KMS-11 (cell line): ENCODE measurements around the gene SORCS2.

Experiments used
- H2AFZ ChIP-seq: fragments of 200-600 bp; sonication (generic); 2 replicates; pipeline ENCODE4 v1.6.1; 2016; ENCODE audit warnings: antibody characterized with exemption, mixed run types, low read depth
- H3K27ac ChIP-seq: fragments of 200-600 bp; sonication (generic); 2 replicates; pipeline ENCODE4 v1.6.1; 2016; ENCODE audit warnings: mild to moderate bottlenecking, mixed run types
- H3K27me3 ChIP-seq: fragments of 200-600 bp; sonication (generic); 2 replicates; pipeline ENCODE4 v1.6.1; 2017; ENCODE audit warnings: mild to moderate bottlenecking, low read depth, mixed run types, moderate library complexity; ENCODE audit not compliant: insufficient read depth
- H3K36me3 ChIP-seq: fragments of 200-600 bp; sonication (generic); 2 replicates; pipeline ENCODE4 v1.6.1; 2017; ENCODE audit warnings: mild to moderate bottlenecking, mixed run types; ENCODE audit not compliant: insufficient read depth
- H3K4me1 ChIP-seq: fragments of 200-600 bp; sonication (generic); 2 replicates; pipeline ENCODE4 v1.6.1; 2016; ENCODE audit warnings: mild to moderate bottlenecking, low read depth, mixed run types; ENCODE audit not compliant: poor library complexity, severe bottlenecking
- H3K4me2 ChIP-seq: fragments of 200-600 bp; sonication (generic); 2 replicates; pipeline ENCODE4 v1.7.0; 2016; ENCODE audit warnings: mild to moderate bottlenecking, mixed run types
- H3K4me3 ChIP-seq: fragments of 200-600 bp; sonication (generic); IDR thresholded peaks from 2 replicates; pipeline ENCODE4 v1.6.1; 2017; ENCODE audit warnings: low read depth, low read length, mixed read lengths; ENCODE audit not compliant: insufficient read depth
- H3K79me2 ChIP-seq: fragments of 200-600 bp; sonication (generic); 2 replicates; pipeline ENCODE4 v1.6.1; 2016; ENCODE audit warnings: low read depth, mixed run types; ENCODE audit not compliant: insufficient read depth
- H3K9ac ChIP-seq: fragments of 200-600 bp; sonication (generic); 2 replicates; pipeline ENCODE4 v1.6.1; 2016; ENCODE audit warnings: mild to moderate bottlenecking, mixed run types
- H4K20me1 ChIP-seq: fragments of 200-600 bp; sonication (generic); 2 replicates; pipeline ENCODE4 v1.6.1; 2016; ENCODE audit warnings: mild to moderate bottlenecking, mixed run types; ENCODE audit not compliant: insufficient read depth
- CTCF ChIP-seq: fragments of 200-600 bp; sonication (generic); conservative IDR thresholded peaks from 2 replicates; pipeline ENCODE4 v1.6.1; 2017; ENCODE audit warnings: low read depth, mild to moderate bottlenecking, antibody characterized with exemption, low read length, moderate library complexity, mixed read lengths

SORCS2 gene

GRCh38 chr4:7651461-7651921 lies 459.2 kb downstream of the SORCS2 start:
- Histone ChIP-seq H3K4me3 (no peak overlapping the region), H4K20me1 (no peaks in the 10 kb centered on the region), H3K27ac (no peak overlapping the region), H3K4me2 (no peak overlapping the region), H2AFZ (no peak overlapping the region), H3K27me3 (no peaks in the 10 kb centered on the region), H3K36me3 (no peaks in the 10 kb centered on the region), H3K79me2 (no peaks in the 10 kb centered on the region), H3K9ac (no peak overlapping the region), H3K4me1 (no peaks in the 10 kb centered on the region)
- TF ChIP-seq CTCF: no peak

- Histone ChIP-seq H3K4me3 (no peak overlapping the region), H3K4me1 (no peaks in the 10 kb centered on the region), H4K20me1 (no peaks in the 10 kb centered on the region), H3K79me2 (no peaks in the 10 kb centered on the region), H3K27ac (no peak overlapping the region), H3K9ac (no peak overlapping the region), H3K4me2 (no peak overlapping the region), H3K36me3 (no peaks in the 10 kb centered on the region), H2AFZ (no peak overlapping the region), H3K27me3 (no peaks in the 10 kb centered on the region)
- no peak for TF ChIP-seq CTCF
Measured at GRCh38 chr4:7652006-7652405, 459.7 kb downstream of the SORCS2 start.

- Histone ChIP-seq H3K4me2 (no peak overlapping the region), H3K9ac (no peak overlapping the region), H3K27ac (no peak overlapping the region), H3K79me2 (no peaks in the 10 kb centered on the region), H3K4me1 (no peaks in the 10 kb centered on the region), H3K4me3 (no peak overlapping the region), H2AFZ (no peak overlapping the region), H3K36me3 (no peaks in the 10 kb centered on the region), H4K20me1 (no peaks in the 10 kb centered on the region), H3K27me3 (no peaks in the 10 kb centered on the region)
- no peak for TF ChIP-seq CTCF
Measured at GRCh38 chr4:7652451-7652881, 460.1 kb downstream of the SORCS2 start.

GRCh38 chr4:7652906-7653305 lies 460.6 kb downstream of the SORCS2 start:
- no peaks in the 10 kb centered on the region for H4K20me1 ChIP-seq
- H3K27ac ChIP-seq: no peak overlapping the region
- no peaks in the 10 kb centered on the region for H3K4me1 ChIP-seq
- H3K27me3 ChIP-seq: no peaks in the 10 kb centered on the region
- H3K79me2 ChIP-seq: no peaks in the 10 kb centered on the region
- H3K36me3 ChIP-seq: no peaks in the 10 kb centered on the region
- no peak for TF ChIP-seq CTCF
- H2AFZ ChIP-seq: no peak overlapping the region
- no peak overlapping the region for H3K4me3 ChIP-seq
- no peak overlapping the region for H3K9ac ChIP-seq
- no peak overlapping the region for H3K4me2 ChIP-seq
